ENCODE results near the gene KRT16.
"Not testable (repeated sequence)": the region's sequence is repeated elsewhere in the genome, so short reads cannot be mapped to it uniquely, and the experiment has no call there.

Gene KRT16

DNA sequence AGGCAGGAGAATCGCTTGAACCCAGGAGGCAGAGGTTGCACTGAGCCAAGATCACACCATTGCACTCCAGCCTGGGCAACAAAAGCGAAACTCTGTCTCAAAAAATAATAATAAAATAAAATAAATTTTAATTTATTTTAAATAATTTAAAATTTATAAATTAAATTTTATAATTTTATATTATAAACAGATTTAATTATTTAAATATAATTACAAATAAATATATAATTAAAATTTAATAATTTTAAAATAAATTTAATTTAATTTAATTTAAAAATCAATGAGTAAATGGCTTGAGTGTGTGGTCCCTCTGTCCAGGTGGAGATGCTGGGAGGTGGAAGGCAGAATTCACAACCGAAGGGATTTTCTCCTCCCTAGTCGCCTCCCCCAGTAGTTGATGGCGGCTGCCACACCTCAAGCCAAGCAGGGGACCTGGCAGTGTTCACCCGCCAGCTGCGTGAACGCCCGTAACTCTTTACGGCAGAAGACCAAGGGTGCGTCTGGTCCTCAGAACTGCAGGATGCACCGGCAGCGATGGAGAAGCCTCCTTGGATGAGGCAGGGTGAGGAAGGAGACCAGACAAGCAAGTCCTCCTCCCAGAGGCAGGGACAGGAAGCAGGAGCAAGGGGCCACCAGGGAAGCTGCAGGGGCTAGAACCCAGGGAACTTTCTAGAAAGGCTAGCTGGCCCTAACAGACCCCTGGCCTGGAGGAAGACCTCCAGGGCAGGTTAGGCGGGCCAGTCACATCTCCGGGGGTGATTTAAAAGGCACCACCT is 34.7 kb upstream of the KRT16 start:
- DNase-seq: no peak

DNA sequence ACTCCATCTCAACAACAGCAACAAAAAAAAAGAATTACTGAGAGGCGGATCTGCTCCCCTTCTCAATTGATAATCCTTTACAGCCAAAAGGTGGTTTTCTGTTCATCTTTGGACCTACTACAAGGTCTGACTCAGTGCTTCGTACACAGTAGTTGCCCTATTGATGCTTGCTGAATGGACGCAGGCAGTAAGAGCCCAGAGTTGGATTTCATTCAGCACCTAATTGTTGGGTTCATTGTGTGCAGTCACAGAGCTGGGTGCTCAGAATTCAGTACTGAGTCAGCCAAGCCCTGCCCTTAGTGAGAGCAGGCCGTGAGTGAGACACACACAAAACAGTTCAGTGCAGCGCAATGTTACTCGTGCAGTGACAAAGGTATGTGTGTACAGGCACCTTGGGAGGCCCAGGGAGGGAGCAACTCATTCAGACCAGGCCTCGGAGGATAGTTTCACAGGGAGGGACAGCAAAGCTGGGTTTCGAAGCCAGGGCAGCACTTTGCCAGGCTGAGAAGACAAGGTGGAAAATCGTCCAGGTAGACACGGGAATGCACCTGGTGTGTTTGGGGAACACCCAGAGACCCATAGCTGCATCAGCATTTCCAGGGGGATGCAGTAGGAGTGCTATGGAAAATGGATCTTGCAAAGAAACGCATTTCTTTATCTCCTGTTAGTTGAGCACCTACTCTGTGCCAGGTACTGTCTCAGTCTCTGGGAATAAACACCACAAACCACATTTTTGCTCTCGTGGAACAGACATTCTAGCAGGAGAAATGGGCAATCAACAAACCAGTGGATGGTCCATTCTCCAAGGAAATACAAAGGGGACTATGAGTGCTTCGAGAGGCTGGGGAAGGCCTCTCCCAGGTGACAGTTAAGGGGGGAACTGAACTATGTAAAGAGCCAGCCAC is 29.9 kb upstream of the KRT16 start:
- no peak for DNase-seq

DNA sequence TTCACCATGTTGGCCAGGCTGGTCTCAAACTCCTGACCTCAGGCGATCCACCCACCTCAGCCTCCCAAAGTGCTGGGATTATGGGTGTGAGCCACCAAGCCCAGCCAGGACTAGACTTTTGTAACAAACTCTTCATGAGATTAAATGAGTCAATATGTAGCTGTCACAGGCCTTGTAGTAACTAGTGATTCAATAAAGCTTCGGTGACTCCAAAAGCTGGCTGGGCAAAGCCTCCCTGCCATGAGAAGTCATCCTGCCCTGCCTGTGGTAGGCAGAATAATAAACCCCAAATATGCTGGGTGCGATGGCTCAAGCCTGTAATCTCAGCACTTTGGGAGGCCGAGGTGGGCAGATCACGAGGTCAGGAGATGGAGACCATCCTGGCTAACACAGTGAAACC is 28.0 kb upstream of the KRT16 start:
- DNase-seq: not testable (repeated sequence)

DNA sequence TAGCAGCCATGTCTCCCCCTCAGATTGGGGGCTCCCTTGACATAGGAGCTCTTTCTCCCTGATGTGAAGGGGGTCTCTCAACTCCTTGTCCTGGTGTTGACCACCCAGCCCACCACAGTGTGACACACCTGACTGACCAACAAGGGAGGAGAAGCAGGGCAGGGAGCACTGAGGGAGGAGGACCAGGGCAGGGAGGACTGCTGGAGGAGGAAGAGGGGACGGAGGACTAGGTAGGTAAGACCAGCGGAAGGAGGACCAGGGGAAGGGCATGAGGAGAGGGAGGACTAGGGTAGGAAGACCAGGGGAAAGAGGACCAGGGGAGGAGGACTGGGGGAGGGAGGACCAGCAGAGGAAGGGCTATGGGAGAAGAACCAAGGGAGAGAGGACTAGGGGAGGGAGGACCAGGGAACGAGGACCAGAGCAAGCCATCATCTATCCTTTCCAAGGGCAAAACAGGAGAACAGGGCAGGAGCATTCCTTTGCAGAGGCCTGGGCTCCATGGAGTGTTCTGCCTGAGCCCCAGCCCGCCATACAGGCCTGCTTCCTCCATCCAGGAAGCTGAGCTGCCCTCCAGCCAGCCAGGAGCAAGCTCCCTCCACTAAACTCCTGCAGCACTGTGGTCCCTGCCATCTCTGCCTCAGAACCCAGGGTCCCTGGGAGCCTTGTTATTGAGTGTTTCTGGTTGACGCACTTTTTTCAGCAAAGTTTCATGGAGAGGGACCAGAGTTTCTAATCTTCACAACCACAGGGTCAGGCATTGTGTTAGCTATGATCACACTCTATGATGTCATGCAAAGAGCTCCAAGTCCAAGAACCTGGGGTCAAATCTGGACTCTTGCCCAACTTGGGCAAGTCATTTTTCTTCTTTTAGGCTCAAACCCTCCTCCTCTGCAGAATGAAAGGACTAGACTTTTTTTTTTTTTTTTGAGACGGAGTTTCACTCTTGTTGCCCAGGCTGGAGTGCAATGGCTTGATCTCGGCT is 27.2 kb upstream of the KRT16 start:
- DNase-seq: no peak

DNA sequence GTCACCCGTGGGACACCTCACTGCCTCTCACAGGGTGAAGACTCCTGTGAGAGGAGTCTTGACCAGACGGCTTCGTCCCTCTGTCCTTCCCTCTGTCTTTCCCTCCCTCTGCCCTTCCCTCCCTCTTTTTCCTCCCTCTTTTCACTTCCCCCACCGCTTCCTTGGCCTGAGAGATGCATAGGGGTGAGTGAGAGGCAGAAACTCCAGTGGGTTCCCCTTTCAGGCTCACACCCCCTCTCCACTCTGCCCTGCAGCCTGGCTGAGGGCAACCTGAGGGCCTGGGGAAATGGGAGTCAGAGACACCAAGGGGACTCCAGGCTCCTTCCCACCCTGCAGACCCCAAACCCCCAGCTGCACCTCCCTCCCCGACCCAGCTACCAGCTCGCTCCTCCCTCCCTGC is 26.4 kb upstream of the KRT16 start:
- no peak for DNase-seq

DNA sequence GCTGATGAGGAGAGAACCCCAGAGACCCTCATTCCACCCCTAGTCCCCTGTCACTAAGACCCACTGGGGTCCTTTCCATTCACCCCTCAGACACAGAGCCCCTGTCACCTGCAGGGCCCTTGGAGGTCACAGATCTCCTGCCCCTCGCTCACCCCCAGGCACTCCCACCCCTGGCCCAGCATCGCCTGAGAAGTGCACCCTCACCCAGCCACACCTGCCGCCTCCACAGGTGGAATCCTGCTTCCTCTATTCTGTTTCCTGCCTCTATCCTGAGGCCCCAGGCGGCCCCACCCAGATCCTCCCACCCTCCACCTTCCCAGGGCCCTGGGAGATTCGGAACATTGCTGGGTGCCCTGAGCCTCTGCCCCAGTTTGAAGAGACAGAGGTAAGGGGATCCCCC is 25.6 kb upstream of the KRT16 start:
- no peak for DNase-seq

DNA sequence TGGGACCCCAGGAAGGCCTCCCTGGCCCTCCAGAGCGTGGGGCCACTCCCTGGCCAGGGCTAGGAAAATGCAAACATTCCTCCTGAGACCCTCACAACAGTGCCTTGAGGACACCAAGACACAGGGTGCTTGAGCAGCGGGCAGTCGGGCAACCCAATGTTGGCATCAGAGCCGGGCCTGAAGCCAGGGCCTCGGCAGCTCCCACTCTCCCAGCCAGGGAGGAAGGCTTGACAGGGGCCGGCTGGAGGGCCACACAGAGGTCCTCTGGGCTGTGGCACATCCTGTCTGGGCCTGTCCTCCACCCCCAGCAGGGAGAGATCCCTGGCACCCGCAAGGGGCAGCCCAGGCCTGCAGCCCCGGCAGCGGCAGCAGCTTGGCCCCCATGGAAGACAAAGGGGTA is 24.1 kb upstream of the KRT16 start:
- no peak for DNase-seq

DNA sequence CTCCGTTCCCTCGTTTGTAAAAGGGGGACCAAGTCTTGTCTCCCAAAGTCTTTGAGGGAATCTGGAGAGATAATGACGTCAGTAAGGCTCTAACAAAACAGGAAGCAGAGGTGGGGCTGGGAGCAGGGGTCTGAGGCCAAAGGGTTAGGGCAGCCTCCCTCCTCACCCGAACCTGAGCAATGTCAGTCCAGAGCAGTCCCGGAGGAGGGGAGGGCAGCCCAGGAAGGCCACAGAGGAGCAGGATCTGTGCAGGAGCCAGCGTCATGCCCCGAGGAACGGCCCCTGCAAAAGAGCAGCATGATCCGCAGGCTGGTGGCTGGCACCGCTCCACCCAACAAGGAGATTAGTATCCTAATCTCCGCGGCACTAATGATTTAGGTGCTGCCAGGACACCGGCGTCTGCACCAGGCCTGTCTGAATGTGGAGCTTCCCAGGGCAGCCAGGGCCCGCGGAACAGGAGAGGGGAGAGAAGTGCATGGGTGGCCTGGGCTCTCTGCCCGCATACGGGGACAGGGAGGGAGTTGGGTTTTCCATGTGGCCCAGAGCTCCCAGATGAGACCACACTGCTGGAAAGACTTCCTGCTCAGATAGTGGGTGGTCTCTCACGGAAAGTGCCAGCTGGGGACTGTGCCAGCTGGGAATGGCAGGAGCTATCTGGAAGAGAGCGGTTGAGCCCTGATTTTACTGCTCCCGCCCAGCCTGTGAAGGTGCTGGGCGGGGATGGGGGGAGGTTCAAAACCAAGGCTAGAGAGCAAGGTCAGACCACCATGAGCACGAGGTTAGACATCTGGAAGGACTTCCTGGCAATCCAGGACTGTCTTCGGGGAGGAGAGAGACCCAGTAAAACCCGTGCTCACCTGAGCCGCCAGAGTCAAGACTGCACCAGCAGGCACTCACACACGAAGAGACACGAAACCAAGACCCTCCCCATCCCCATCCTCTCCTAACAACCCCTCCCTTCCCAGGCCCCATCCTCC is 22.8 kb upstream of the KRT16 start:
- no peak for DNase-seq

DNA sequence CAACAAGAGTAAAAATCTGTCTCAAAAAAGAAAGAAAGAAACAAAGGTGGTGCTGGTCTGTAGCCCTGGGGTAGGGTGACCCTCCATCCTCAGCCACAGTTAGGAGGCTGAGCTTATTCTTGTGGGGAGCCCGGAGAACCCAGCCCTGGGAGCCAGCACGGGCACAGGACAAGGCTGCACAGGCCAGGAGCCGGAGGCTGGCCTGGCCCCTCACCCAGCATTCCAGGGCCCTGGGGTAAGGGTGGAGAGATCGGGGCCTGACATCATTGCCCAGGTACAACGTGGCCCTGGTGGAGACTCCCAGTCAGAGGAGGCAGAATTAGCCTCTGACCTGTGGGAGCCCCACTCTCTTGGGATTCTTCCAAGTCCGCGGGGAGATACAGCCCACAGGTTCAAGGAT is 22.1 kb upstream of the KRT16 start:
- DNase-seq: no peak

DNA sequence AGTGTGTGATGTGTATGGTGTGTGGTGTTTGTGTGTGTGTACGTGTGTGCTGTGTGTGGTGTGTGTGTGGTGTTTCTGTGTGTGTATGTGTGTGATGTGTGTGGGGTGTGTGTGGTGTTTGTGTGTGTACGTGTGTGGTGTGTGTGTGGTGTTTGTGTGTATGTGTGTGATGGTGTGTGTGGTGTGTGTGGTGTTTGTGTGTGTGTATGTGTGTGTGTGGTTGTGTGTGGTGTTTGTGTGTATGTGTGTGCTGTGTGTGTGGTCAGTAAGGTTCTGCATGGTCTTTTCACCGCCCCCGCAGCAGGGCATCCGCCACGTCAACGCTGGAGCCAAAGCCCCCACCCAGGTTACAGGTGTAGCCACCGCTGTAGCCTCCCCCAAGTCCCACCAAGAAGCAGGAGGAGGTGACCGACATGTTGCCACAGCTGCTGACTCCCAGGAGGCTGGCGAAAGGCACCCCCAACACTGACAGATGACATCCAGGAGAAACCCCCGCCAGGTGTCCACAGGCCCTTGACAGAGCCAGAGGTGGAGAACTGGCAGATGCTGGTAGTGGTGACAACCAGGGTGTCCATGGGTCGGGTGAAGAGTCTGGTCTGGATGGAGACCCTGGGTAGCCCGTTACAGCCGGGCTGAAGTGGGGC is 21.1 kb upstream of the KRT16 start:
- DNase-seq: no peak

DNA sequence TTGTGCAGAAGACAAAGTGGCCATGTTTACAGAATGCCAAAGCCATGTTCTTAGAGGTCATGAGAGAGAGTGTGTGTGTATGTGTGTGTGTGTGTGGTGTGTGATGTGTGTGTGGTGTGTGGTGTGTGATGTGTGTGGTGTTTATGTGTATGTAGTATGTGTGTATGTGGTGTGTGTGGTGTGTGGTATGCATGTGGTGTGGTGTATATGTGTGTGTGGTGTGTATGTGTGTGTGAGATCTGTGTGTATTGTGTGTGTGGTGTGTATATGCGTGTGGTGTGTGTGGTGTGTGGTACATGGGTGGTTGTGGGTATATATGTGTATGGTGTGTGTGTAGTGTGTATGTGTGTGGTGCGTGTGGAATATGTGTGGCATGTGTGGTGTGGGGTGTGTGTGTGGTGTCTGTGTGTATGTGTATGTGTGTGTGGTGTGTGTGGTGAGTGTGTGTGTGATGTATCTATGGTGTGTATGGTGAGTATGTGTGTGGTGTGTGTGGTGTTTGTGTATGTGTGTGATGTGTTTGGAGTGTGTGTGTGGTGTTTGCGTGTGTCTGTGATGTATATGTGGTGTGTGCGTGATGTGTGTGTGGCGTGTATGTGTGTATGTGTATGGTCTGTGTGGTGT is 20.0 kb upstream of the KRT16 start:
- DNase-seq: no peak

DNA sequence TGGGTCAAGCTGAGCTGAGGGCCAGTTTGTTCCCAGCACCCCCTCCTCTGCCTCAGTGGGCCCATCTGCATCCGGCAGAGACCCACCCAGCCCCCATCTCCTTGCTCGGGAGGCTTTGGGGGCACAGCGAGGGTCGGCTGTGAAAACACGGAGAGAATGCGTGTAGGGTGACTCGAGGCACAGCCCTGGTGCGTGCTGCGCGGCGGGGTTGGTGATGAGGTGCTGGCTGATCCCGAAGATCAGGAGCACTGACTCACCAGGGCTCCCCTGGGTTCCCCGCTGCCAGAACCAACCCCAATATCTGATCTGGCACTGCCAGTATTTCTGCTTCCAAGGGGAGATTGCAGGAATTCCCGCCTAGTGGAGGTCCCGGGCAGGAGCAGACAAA is 19.3 kb upstream of the KRT16 start:
- no peak for DNase-seq

DNA sequence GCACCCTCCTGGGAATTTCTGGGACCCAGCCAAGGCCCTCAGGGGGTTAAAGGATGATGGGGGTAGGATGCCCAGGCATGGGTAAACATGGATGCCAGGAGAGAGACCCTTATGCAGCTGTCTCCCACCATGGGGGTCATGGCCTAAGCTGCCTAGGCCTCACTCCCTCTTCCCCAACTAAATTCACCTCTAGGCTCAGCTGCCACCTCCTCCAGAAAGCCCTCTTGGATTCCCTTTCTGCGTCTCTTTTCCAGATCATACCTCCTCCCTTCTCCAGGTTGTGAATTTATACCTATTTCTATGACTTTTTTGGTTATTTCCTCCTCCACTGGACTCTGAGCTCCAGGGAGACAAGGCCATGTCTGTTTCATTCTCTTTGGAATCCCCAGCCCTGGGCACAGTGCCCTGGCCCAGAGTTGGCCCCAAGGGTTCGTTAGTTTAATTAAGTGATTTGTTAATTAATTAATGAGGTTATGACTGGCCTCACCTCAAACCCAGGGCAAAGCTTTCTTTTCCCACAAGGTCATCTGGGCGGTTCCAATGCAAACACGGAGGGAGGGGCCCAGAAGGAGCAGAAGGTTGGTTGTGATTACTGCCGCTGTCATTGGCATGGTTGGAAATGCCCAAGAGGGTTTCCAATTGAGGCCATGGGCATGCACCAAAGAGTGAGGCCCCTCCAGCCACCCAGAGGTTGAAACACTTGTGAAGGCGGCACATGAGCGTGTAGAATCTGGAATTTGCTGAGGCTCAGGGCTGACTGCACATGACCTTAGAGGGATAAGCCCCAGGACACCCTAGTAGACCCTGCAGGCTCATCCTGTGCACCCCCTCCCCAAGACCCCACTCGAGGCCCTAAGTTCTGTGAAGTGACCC is 18.7 kb upstream of the KRT16 start:
- no peak for DNase-seq

DNA sequence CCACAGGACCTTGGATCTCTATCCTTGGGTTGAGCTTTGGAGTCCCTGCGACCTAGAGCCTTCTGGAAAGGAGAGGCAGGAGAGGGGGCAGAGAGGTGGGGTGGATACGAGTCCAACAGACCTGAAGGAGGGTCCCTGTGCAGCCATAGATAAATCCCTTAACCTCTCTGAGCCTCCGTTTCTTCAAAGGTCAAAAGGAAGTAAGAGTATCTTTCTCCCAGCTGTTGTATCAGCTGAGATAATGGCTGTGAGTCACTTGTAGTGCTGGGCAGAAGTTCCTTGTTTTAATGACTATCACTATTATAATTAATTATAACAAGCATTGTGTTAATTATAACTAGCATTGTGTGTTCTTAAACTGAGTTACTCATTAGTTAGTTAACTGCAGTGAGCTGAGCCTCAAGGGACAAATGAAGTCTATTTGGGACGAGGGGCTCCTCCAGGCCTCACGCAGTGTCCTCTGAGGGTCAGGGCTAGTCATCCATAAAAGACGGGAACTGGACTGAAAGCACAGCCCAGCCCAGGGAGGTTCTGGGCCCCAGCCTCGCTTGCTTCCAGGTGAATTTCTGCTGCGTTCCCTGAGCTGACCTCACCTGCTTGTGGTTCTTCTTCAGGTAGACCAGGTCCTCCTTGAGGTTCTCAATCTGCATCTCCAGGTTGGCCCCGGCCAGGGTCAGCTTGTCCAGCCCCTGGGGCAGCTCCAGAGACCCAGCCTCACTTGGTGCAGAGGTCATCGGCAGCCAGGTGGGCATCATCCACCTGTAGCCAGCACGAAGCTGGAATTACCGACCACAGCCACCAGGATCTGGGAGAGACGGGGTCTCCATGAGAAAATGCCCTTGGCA is 17.5 kb upstream of the KRT16 start:
- DNase-seq: no peak

DNA sequence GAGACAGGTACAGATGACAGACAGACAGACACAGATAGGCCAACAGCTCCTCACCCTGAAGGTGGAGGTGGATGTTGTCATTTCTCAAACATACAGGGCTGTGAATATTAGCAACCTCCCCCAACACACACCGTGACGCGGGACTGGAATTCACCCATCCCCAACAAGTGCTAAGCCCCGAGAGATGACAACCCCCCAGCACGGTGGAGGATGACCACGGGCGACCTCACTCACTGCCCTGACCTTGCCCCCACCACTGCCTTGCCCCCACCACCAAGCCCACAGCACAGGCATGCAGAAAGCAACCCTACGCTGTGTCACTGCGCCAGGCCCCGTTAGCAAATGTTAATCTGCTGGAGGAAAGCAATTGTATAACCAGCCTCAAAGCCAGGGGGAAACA is 16.7 kb upstream of the KRT16 start:
- no peak for DNase-seq

DNA sequence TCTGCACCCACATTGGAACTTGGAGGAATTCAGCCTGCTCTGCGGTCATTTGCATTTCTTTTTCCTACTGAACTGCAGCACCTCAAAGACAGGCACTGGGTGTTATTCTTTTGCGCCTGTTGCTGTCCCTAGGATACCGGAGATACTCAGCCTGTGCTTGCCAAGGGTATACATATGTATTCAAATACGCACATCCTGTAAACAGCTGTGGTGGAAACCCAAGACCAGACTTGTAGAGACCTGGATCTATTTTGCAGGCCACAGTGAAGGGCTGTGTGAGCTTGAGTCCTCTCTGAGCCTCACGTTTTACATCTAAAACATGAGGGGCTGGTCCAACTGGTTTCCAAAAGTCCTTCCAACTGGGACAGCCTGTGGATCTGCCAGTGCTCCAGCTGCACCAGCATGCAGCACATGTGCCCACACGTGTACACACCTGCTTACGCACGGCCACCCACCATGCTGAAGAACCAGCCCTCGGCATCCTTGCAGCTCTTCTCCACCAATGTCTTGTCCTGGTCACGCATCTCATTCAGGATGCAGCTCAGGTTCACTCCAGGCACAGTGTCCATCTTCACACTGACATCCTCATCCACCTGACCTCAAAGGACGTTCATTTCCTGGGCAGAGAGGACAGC is 16.2 kb upstream of the KRT16 start:
- not testable (repeated sequence) for DNase-seq

DNA sequence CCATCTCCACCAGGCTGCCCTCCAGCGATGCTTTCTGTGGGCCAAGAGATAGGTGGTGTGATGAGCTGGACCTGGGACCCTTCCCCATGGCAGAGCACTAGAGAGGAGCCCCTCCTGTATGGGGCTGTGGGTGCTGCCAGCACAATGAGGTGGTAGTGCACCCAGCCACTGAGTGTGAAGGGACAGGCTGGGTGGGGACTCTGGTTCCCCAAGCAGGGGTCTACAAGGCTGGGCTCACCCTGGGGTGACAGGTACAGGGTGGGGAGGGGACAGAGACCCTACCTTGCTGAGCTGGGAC is 15.5 kb upstream of the KRT16 start:
- not testable (repeated sequence) for DNase-seq

DNA sequence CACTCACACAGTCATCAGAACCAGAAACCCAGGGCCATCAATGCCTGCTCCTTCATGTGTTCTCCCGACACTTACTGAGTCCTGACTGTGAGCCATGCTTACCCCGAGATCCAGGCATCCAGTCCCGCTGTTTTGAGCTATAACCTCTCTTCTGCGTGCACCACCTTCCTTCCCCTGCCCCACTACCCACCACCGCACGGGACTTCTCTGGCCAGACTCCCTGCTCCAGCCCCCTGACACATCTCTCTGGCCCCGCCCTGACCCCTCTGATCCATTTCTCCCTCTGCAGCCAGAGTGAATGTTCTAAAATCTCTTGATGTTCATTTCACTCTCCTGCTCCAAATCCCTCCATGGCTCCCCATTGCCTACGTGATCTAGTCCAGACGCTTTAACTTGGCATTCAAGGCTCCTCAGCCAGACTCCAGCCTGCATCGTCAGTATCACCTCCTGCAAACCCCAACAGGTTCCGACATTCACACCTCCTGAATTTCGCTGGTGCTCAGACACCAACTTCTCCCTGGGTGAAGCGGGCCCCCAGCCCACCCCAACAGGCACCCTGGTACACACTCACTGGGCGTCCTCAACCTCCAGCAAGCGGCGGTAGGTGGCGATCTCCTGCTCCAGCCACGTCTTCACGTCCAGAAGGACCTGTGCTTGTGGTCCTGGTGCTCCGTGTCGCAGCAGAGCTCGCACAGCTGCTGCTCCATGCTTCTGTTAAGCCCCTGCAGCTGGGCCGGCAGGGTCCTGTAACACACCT is 14.9 kb upstream of the KRT16 start:
- no peak for DNase-seq

Data from NCI-H345 (cell line).